ENCODE results near the gene MRPL50. TPM values are rescaled to one million over a fixed set of nuclear protein-coding genes. Genes with fewer than 3 reads are reported as not detected.

Gene MRPL50
- total RNA-seq, 3 donors from 2014 or later, result 9.4 to 21.2 (median 14.7) TPM

DNA sequence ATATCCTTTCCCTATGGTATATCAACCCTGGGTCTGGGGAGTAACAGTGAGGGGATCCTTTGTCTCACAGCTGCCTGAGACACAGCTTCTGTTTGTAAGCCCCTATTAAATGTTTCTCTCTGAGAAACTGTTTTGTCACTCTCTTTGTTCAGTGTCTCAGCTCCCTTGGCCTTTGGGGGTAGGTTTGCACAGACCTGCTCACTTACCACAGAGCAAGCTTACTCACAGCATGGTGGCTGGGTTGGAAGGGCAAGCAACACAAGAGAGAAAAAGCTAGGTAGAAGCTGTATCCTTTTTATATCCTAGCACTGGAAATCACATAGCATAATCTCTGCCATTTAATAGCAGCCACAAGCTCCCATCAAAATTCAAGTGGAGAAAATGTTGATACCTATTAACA lies 18.1 kb downstream of the MRPL50 start:
- no peak overlapping the region for H3K27ac ChIP-seq
- no peak overlapping the region for H3K4me3 ChIP-seq
- intact Hi-C loops (cut with DNase I; ENCODE audit: low total_unique reads), result no loop called here
- TF ChIP-seq POLR2A (IDR thresholded peaks at IDR 0.05) (no peak), POLR2AphosphoS5 (IDR thresholded peaks at IDR 0.05) (no peak)
- TF ChIP-seq, protein P1, sequence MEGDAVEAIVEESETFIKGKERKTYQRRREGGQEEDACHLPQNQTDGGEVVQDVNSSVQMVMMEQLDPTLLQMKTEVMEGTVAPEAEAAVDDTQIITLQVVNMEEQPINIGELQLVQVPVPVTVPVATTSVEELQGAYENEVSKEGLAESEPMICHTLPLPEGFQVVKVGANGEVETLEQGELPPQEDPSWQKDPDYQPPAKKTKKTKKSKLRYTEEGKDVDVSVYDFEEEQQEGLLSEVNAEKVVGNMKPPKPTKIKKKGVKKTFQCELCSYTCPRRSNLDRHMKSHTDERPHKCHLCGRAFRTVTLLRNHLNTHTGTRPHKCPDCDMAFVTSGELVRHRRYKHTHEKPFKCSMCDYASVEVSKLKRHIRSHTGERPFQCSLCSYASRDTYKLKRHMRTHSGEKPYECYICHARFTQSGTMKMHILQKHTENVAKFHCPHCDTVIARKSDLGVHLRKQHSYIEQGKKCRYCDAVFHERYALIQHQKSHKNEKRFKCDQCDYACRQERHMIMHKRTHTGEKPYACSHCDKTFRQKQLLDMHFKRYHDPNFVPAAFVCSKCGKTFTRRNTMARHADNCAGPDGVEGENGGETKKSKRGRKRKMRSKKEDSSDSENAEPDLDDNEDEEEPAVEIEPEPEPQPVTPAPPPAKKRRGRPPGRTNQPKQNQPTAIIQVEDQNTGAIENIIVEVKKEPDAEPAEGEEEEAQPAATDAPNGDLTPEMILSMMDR (IDR thresholded peaks at IDR 0.05), result no peak
- H3K27me3 ChIP-seq, result no peaks in the 10 kb centered on the region
- DNase-seq (ENCODE audit: low spot score in 2 of 2), result no peak
- no peaks in the 10 kb centered on the region for H3K4me1 ChIP-seq
- peaks cover 8% of the 10 kb centered on the region in 2 donors for H3K9me3 ChIP-seq
- no peaks in the 10 kb centered on the region for H3K36me3 ChIP-seq

DNA sequence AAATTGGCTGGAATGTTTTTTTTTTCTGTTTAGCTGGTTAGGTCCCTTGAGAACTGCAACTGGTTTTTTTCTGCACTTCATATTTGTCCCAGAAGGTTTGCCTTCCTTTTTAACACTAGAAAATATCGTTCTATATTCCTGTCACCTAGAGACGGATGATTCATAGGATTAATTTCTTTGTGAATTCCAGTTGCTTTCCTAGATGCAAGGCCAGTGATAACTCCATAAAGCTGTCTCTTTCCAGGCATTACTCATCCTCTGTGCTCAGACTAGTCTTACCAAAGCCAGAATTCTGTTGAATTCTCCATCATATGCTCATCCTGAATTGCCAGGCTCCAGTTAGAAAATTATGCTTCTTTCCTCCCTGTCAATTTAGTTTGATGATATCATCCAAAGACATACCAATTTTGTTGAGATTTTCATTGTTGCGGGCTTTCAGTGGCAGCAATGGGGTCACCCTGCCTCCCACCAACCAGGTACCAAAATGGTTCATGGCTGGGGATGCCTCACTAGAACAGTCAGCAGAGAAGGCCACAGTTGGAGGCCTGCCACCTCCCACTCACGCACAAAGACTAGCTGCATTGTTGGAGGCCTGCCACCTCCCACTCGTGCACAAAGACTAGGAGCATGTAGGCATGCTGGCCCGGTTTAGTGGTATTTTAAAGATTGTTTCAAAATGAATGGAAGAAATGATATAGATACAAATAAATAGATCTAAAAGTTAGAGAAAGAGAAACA lies 22.1 kb downstream of the MRPL50 start:
- no peaks in the 10 kb centered on the region for H3K27me3 ChIP-seq
- peaks cover 0 to 4% of the 10 kb centered on the region in 2 donors for H3K9me3 ChIP-seq
- TF ChIP-seq POLR2A (IDR thresholded peaks at IDR 0.05) (no peak), POLR2AphosphoS5 (IDR thresholded peaks at IDR 0.05) (no peak)
- TF ChIP-seq, protein P1 (IDR thresholded peaks at IDR 0.05), result no peak
- no peak for DNase-seq (ENCODE audit: low spot score in 2 of 2)
- intact Hi-C loops (cut with DNase I; ENCODE audit: low total_unique reads), result no loop called here
- no peaks in the 10 kb centered on the region for H3K4me1 ChIP-seq
- H3K36me3 ChIP-seq, result no peaks in the 10 kb centered on the region
- peak overlapping the region in 1 of 3 donors; percentile 8 for H3K4me3 ChIP-seq
- no peak overlapping the region for H3K27ac ChIP-seq

DNA sequence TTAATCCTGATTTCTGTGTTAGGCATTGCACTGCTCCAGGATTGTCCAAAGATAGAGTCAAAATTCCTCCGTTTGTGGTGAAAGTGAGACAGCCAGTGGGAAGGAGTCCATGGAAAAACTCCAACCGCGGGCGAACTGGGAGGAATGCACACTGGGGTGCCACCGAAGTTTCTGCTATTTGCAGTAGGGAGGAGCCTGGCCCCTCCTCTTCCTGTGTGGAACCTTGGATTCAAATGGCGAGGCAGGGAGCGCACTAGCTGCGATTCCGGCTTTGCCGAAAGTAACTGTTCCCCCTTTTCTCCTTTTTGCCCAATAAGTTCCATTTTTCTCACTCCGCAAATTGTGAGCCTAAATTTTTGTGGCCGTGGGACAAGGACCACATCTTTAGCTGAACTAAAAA lies 22.9 kb downstream of the MRPL50 start:
- H3K4me1 ChIP-seq, result no peaks in the 10 kb centered on the region
- H3K36me3 ChIP-seq, result no peaks in the 10 kb centered on the region
- no peak for DNase-seq (ENCODE audit: low spot score in 2 of 2)
- H3K27me3 ChIP-seq, result no peaks in the 10 kb centered on the region
- H3K4me3 ChIP-seq, result peak overlapping the region in 2 of 3 donors; percentile 8 to 20
- intact Hi-C loops (cut with DNase I; ENCODE audit: low total_unique reads), result no loop called here
- TF ChIP-seq POLR2A (IDR thresholded peaks at IDR 0.05), result no peak
- TF ChIP-seq, protein P1 (IDR thresholded peaks at IDR 0.05), result no peak
- no peak for TF ChIP-seq POLR2AphosphoS5 (IDR thresholded peaks at IDR 0.05)
- H3K9me3 ChIP-seq, result peaks cover 0 to 4% of the 10 kb centered on the region in 2 donors
- H3K27ac ChIP-seq, result no peak overlapping the region

DNA sequence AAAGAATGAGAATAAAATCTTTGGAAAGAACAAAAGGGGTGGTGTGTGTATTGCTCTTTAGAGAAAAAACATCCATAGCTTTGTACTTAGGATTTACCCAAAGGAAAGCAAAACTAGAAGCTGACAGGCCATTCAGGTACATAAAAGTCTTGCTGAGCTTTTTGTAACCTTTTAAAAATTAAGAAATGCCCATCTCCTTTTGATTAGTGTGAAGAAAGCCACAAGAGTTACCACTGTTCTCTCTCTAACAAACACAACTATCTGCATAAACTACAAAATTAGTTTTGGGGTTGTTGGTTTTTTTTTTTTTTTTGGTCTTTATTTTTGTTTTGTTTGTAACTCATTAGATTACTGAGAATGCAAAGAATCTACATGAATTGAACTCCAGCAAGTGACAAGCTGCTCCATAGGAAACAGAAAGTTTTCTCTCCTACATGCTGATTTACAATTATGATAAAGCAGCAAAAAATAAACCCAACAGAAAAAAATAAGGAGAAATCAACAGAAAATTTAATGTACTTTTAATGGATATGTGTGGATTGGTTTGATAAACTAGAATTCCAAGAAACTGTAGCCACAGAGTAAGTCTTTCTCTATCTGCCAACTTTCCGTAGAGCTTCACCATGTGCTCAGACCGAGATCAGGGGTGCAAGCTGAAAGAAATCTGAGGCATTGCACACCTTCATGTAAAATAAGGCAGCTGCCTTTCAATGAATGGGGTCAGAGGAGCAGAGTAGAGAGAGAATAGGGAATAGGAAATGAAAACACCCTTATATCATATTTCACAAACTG lies 25.9 kb downstream of the MRPL50 start:
- TF ChIP-seq POLR2A (IDR thresholded peaks at IDR 0.05), result no peak
- TF ChIP-seq, protein P1 (IDR thresholded peaks at IDR 0.05), result no peak
- TF ChIP-seq POLR2AphosphoS5 (IDR thresholded peaks at IDR 0.05), result no peak
- H3K9me3 ChIP-seq, result peaks cover 0 to under 1% of the 10 kb centered on the region in 2 donors
- intact Hi-C loops (cut with DNase I; ENCODE audit: low total_unique reads), result no loop called here
- H3K4me3 ChIP-seq, result no peak overlapping the region
- H3K36me3 ChIP-seq, result no peaks in the 10 kb centered on the region
- H3K27me3 ChIP-seq, result no peaks in the 10 kb centered on the region
- no peaks in the 10 kb centered on the region for H3K4me1 ChIP-seq
- H3K27ac ChIP-seq, result no peak overlapping the region
- DNase-seq (ENCODE audit: low spot score in 2 of 2), result no peak

DNA sequence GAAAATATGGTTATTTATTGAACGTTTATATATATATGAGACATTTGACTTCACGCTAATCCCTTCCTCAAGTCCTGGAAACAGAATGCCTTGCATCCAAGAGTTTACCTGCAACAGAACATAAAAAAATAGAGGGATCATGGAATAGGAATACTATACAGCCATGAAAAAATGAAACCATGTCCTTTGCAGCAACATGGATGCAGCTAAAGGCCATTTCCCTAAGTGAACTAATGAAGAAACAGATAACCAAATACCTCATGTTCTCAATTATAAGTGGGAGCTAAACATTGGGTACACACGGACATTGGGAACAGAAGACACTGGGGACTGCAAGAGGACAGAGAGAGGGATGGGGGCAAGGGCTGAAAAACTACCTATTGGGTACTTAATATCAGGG lies 26.6 kb downstream of the MRPL50 start:
- Histone ChIP-seq H3K27ac (no peak overlapping the region), H3K27me3 (no peaks in the 10 kb centered on the region), H3K9me3 (no peaks in the 10 kb centered on the region), H3K4me3 (no peak overlapping the region), H3K4me1 (no peaks in the 10 kb centered on the region), H3K36me3 (no peaks in the 10 kb centered on the region)
- TF ChIP-seq, protein P1 (IDR thresholded peaks at IDR 0.05), result no peak
- no peak for TF ChIP-seq POLR2A (IDR thresholded peaks at IDR 0.05)
- no peak for TF ChIP-seq POLR2AphosphoS5 (IDR thresholded peaks at IDR 0.05)
- intact Hi-C loops (cut with DNase I; ENCODE audit: low total_unique reads), result no loop called here
- no peak for DNase-seq (ENCODE audit: low spot score in 2 of 2)
